Panc1 (cell line): ENCODE results near the gene TERB1. TPM values are rescaled to one million over a fixed set of nuclear protein-coding genes. Genes with fewer than 3 reads are reported as not detected.

Experiments
- ATAC-seq: fragments of 200-7000 bp; cut with Tn5 transposase; 2 replicates; pipeline ENCODE4 v1.9.1; 2020; ENCODE audit warnings: mild to moderate bottlenecking, moderate library complexity
- BruUV-seq: library from RNA; stranded (reverse); fragments of 400-500 nt; replicated peaks from 2 replicates; lab custom pipeline; 2021; lab: Mats Ljungman, UMichigan
- CTCF ChIA-PET: fragments of 300-600 bp; sonication (Branson Sonifier 250); formaldehyde crosslinking; loops from one replicate; lab custom pipeline; 2022; ENCODE audit warnings: antibody characterized with exemption; lab: Charles Lee
- POLR2A ChIA-PET: fragments of 300-600 bp; sonication (Branson Sonifier 250); formaldehyde crosslinking; loops from one replicate; lab custom pipeline; 2022; ENCODE audit warnings: antibody characterized with exemption; lab: Charles Lee
- DNase-seq: peaks from one replicate; pipeline ENCODE4 v3.0.0-alpha.2; 2010; ENCODE audit warnings: low read depth, low spot score
- H3K27ac ChIP-seq: 2 replicates; pipeline ENCODE4 v1.5.1; 2011; ENCODE audit warnings: mild to moderate bottlenecking, low read length, inconsistent platforms
- H3K27me3 ChIP-seq: fragments of 200-500 bp; sonication (Bioruptor generic); 2 replicates; pipeline ENCODE4 v1.6.0; 2014; ENCODE audit warnings: low read length, inconsistent platforms; ENCODE audit not compliant: control insufficient read depth, insufficient read depth
- H3K36me3 ChIP-seq: fragments of 200-500 bp; sonication (Bioruptor generic); 2 replicates; pipeline ENCODE4 v1.5.1; 2014; ENCODE audit warnings: inconsistent platforms, mild to moderate bottlenecking, low read length, moderate library complexity; ENCODE audit not compliant: control insufficient read depth, insufficient read depth
- H3K4me1 ChIP-seq: 2 replicates; pipeline ENCODE4 v1.5.1; 2011; ENCODE audit warnings: inconsistent platforms, mild to moderate bottlenecking, low read length, moderate library complexity; ENCODE audit not compliant: control insufficient read depth, insufficient read depth
- H3K4me3 ChIP-seq, 2 experiments: 2 replicates each; pipeline ENCODE4 v1.5.1; 2011 to 2012; ENCODE audit warnings: low read depth in 2 of 2, low read length in 2 of 2, mild to moderate bottlenecking in 2 of 2, inconsistent platforms in 1 of 2, moderate library complexity in 1 of 2
- H3K9me3 ChIP-seq: fragments of 200-500 bp; sonication (Bioruptor generic); 2 replicates; pipeline ENCODE4 v1.5.1; 2014; ENCODE audit warnings: low read depth, mild to moderate bottlenecking, inconsistent platforms, low read length, moderate library complexity; ENCODE audit not compliant: control insufficient read depth, insufficient read depth
- CTCF ChIP-seq: fragments of 450-650 bp; IDR thresholded peaks from 2 replicates; pipeline ENCODE4 v1.5.1; 2017; ENCODE audit warnings: mild to moderate bottlenecking
- POLR2AphosphoS5 ChIP-seq: IDR thresholded peaks from 2 replicates; pipeline ENCODE4 v1.6.1; 2012; ENCODE audit warnings: mild to moderate bottlenecking, low read depth, low read length, moderate library complexity
- REST ChIP-seq, 2 experiments: IDR thresholded peaks; 2 replicates each; pipeline ENCODE4 v1.6.1; 2011 to 2012; ENCODE audit warnings: low read depth in 2 of 2, control low read depth in 1 of 2, low read length in 1 of 2, mild to moderate bottlenecking in 1 of 2, moderate library complexity in 1 of 2; ENCODE audit not compliant: insufficient read depth in 1 of 2
- SIN3A ChIP-seq: IDR thresholded peaks from 2 replicates; pipeline ENCODE4 v1.6.1; 2012; ENCODE audit warnings: low read depth, mild to moderate bottlenecking, low read length, moderate library complexity, borderline replicate concordance; ENCODE audit not compliant: insufficient read depth
- TCF7L2 ChIP-seq: IDR thresholded peaks from 2 replicates; pipeline ENCODE4 v1.6.1; 2011; ENCODE audit warnings: mild to moderate bottlenecking, low read depth, low read length, inconsistent platforms
- in situ Hi-C: cut with HindIII; loops from 2 replicates; pipeline ENCODE4 v1.10.0; 2016; ENCODE audit warnings: low sequenced_read_pairs, low pct_unique_long_range_greater_than_20kb
- intact Hi-C: fragments of 100-400 bp; cut with micrococcal nuclease; formaldehyde crosslinking; loops from one replicate; pipeline ENCODE4 v1.10.0; 2022; ENCODE audit not compliant: unreplicated experiment
- total RNA-seq: library from RNA; stranded (reverse); gene quantifications from one replicate; pipeline ENCODE4 v1.2.1, GENCODE V29; 2021; ENCODE audit not compliant: unreplicated experiment

Gene TERB1
- total RNA-seq, 1 experiment from 2014 or later: not detected

GRCh38 chr16:66758086-66758485 is 43.3 kb downstream of the TERB1 start:
- no peaks in the 10 kb centered on the region for H3K4me1 ChIP-seq
- BruUV-seq: no TSS peak
- CTCF ChIA-PET: no interaction called here
- H3K9me3 ChIP-seq: no peaks in the 10 kb centered on the region
- intact Hi-C loops (no loop called here), in situ Hi-C loops (no loop called here)
- H3K36me3 ChIP-seq: no peaks in the 10 kb centered on the region
- DNase-seq: no peak
- no peak for ATAC-seq
- H3K4me3 ChIP-seq: no peak overlapping the region
- H3K27ac ChIP-seq: no peak overlapping the region
- H3K27me3 ChIP-seq: no peaks in the 10 kb centered on the region
- TF ChIP-seq POLR2AphosphoS5 (no peak), TCF7L2 (no peak), CTCF (no peak), REST (IDR thresholded peaks at IDR 0.05; ENCODE audit: insufficient read depth in 1 of 2, low read depth in 2 of 2, low read length in 1 of 2) (no peak), SIN3A (no peak)
- POLR2A ChIA-PET: no interaction called here

- Histone ChIP-seq H3K4me1 (peaks cover 5% of the 10 kb centered on the region), H3K9me3 (no peaks in the 10 kb centered on the region), H3K27ac (no peak overlapping the region), H3K36me3 (peaks cover 5% of the 10 kb centered on the region; the same call in 1 of the 2 replicates), H3K4me3 (no peak overlapping the region), H3K27me3 (no peaks in the 10 kb centered on the region)
- BruUV-seq: no TSS peak
- intact Hi-C loops: no loop called here
- POLR2A ChIA-PET: no interaction called here
- ATAC-seq: no peak
- TF ChIP-seq REST (IDR thresholded peaks at IDR 0.05; ENCODE audit: insufficient read depth in 1 of 2, low read depth in 2 of 2, low read length in 1 of 2): no peak
- no peak for TF ChIP-seq CTCF
- TF ChIP-seq POLR2AphosphoS5: no peak
- no peak for TF ChIP-seq SIN3A
- no peak for TF ChIP-seq TCF7L2
- CTCF ChIA-PET: no interaction called here
- in situ Hi-C loops: no loop called here
- DNase-seq: no peak
Measured at GRCh38 chr16:66754819-66755218, 46.6 kb downstream of the TERB1 start.
